DMS114 treated with DMSO at 0.1 percent for 48 hours (cell line): Measurements from ENCODE around the gene RPP14.
"Not testable (repeated sequence)": the region's sequence is repeated elsewhere in the genome, so short reads cannot be mapped to it uniquely, and the experiment has no call there.

Experiments used
- DNase-seq: peaks from one replicate; lab custom pipeline; 2025; ENCODE audit not compliant: unreplicated experiment; lab: John Stamatoyannopoulos, UW

The RPP14 gene

GRCh38 chr3:58305882-58306711 lies at the start of gene RPP14, which contains the start of gene HTD2:
RPP14 (plus strand) TSS chr3:58306245; CDS start chr3:58310330, 4,085 bp downstream.
HTD2 (plus strand) TSS chr3:58306520; CDS start chr3:58317614, 11,094 bp downstream.
- peak; percentile 86 for DNase-seq

GRCh38 chr3:58256511-58256910 lies 49.5 kb upstream of the RPP14 start:
- DNase-seq: no peak

- no peak for DNase-seq
Measured at GRCh38 chr3:58258392-58259055, 47.5 kb upstream of the RPP14 start.

- no peak for DNase-seq
Measured at GRCh38 chr3:58260261-58260731, 45.7 kb upstream of the RPP14 start.

- DNase-seq: no peak
Measured at GRCh38 chr3:58260733-58261132, 45.3 kb upstream of the RPP14 start.

- DNase-seq: no peak
Measured at GRCh38 chr3:58261954-58262666, 43.9 kb upstream of the RPP14 start.

- no peak for DNase-seq
Measured at GRCh38 chr3:58266577-58266976, 39.5 kb upstream of the RPP14 start.

GRCh38 chr3:58267543-58267942 lies 38.5 kb upstream of the RPP14 start:
- DNase-seq: not testable (repeated sequence)

- DNase-seq: no peak
Measured at GRCh38 chr3:58269356-58269755, 36.7 kb upstream of the RPP14 start.

GRCh38 chr3:58270485-58270884 lies 35.6 kb upstream of the RPP14 start:
- DNase-seq: no peak

GRCh38 chr3:58271901-58272501 lies 34.0 kb upstream of the RPP14 start:
- DNase-seq: no peak

- DNase-seq: no peak
Measured at GRCh38 chr3:58272891-58273290, 33.2 kb upstream of the RPP14 start.

- DNase-seq: not testable (repeated sequence)
Measured at GRCh38 chr3:58273362-58273761, 32.7 kb upstream of the RPP14 start.

GRCh38 chr3:58274027-58274614 lies 31.9 kb upstream of the RPP14 start:
- DNase-seq: no peak

GRCh38 chr3:58281069-58281468 lies 25.0 kb upstream of the RPP14 start:
- DNase-seq: no peak

GRCh38 chr3:58285334-58285733 lies 20.7 kb upstream of the RPP14 start:
- no peak for DNase-seq

GRCh38 chr3:58287354-58287753 lies 18.7 kb upstream of the RPP14 start:
- DNase-seq: no peak

GRCh38 chr3:58288011-58288728 lies 17.9 kb upstream of the RPP14 start:
- DNase-seq: no peak

GRCh38 chr3:58288964-58289613 lies 17.0 kb upstream of the RPP14 start:
- not testable (repeated sequence) for DNase-seq
